Stimulated activated CD8-positive, alpha-beta memory T cell treated with anti-CD3 and anti-CD28 coated beads, Interleukin-7, amount 100 ng/mL, for 4 hours (primary cell): ENCODE data around the gene GREB1.

Source experiments
- DNase-seq, 2 donors: peaks; one replicate each; pipeline ENCODE4 v3.0.0-alpha.2; 2020; ENCODE audit warnings: low read depth in 2 of 2

Gene GREB1

GRCh38 chr2:11581124-11581796, 47.4 kb downstream of the GREB1 start:
- no peak for DNase-seq

GRCh38 chr2:11581797-11582611, 48.2 kb downstream of the GREB1 start:
- DNase-seq = no peak

DNA sequence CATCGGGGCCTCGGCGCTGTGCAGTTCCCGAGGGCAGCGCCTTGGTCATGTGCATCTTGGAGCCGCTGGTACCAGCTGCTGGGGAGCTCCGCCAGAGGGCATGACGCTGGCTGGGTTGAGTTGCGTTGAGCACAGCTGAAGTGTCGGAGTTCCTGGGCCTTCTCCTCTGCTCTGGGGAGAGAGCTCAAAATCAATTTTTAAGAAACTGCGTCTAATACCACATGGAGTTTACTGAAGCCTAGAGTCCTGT, 48.7 kb downstream of the GREB1 start:
- DNase-seq = no peak

- peak; percentile 14 to 18 for DNase-seq
Measured at GRCh38 chr2:11582862-11583752, 49.3 kb downstream of the GREB1 start.

DNA sequence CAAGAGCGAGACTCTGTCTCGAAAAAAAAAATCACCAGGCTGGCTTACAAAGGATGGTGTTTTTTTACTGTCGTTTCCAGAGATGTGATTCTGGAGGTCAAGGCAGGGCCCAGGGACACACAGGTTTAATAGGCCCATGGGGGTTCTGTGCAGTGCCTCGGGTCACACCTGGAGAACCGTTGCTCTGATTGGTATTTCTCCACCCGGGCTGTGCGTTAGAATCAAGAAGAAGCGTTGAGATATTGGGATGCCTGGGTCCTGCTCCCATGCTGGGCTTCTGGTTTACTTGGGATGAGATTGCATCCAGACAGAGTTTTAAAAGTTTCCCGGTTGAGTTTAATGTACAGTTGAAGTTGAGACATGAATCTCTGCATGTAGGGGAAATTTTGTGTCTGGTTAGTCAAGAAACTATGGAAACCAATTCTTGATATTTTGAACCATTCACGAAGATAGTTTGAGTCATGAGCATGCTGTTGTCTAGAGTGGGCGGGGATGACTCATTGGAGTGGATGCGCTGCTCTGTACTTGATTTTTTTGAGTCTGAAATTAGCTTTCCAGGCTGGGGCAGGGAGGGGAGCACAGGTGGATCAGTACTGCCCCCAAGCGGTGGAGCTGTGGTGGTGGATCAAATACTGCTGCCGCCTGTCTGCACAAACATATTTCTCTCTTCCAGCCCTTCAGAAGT, 50.1 kb downstream of the GREB1 start:
- peak; percentile 72 to 74 for DNase-seq

- no peak for DNase-seq
Measured at GRCh38 chr2:11584525-11585056, 50.7 kb downstream of the GREB1 start.

GRCh38 chr2:11585071-11585470, 51.2 kb downstream of the GREB1 start:
- DNase-seq = no peak

DNA sequence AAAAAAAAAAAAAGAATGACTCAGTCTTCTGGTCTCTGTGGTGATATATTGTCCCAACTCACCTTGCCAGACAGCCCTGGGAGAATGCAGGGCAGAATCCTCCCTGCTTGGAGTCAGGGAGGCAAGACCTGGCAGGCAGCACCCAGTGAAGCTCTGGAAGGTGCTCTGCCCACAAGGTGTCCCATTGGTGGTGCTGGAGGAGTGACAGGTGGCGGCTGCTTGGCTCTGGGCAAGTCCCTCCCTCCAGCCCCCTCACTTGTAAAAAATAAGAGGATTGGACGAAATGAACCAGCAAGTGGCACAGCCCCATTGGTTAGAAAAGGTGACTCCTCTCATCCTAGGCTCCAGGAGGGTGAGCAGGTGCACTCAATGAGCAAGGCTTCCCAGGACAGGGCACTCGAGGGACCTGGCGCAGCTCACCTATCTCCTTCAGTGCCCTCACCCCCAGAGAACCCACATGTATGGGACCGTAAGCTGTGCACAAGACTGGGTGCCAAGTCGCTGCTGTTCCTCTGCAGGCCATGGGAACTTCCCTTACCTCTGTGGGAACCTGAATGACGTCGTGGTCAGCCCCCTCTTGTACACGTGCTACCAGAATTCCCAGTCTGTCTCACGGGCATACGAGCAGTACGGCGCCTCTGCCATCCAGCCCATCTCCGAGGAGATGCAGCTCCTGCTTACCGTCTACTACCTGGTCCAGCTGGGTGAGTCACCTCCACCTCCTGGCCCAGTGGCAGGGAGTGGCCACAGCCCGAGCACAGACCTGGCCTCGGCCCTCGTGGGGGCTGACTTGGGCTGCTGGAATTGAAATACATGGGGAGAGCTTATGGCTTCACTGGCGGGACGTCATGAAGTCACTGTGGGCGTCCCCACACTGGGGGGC, 54.6 kb downstream of the GREB1 start:
- no peak for DNase-seq

- DNase-seq = no peak
Measured at GRCh38 chr2:11589316-11589940, 55.6 kb downstream of the GREB1 start.

DNA sequence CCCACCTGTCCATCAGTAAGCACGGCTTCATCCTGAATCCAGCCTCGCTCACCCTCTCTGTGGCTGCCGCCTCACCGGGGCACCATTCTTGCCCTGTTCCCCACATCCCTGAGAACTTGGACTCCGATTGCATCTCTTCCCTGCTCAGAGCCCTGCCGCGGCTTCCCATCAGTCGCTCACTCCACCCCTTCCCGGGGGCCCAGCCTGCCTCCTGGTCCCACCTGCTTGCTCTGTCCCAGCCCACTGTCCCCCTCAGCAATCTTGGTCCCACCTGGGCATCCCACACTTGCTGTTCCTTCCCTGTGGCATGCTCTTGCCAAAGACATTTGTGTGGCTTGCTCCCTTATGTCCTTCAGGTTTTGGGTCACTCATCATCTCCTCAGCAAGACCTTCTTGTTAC, 56.3 kb downstream of the GREB1 start:
- DNase-seq = no peak

GRCh38 chr2:11591091-11591490, 57.2 kb downstream of the GREB1 start:
- no peak for DNase-seq

GRCh38 chr2:11592671-11593574, 59.1 kb downstream of the GREB1 start:
- DNase-seq = no peak

GRCh38 chr2:11596801-11597200, 63.0 kb downstream of the GREB1 start:
- DNase-seq = no peak

DNA sequence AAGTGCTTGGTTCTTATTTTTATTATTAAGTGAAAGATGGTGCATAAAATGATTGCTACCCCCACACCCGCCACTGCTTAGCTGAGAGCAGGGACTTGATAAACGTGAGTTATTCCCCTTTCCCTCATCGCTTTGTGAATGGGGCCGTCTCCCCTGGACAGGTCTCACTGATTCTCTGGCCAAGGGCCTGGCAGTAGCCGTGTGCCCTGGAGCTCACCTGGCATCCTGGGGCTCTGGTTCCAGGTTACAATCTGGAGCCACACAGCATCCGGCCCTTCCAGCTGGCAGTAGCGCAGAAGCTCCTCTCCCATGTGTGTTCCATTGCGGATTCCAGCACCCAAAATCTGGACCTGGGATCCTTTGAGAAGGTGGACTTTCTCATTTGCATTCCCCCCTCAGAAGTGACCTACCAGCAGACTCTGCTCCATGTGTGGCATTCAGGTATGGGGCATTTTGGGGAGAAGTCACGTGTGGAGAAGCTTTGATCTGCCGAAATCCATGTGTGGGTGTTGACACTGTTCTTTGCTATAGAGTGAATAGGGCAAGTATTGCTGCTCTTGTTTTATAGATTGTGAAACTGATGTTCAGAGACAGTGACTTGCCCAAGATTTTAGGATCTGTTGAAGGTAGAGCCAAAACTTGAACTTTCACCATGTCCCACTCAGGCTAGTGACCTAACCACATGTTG, 63.8 kb downstream of the GREB1 start:
- no peak for DNase-seq

- no peak for DNase-seq
Measured at GRCh38 chr2:11598228-11598731, 64.4 kb downstream of the GREB1 start.

- DNase-seq = no peak
Measured at GRCh38 chr2:11602563-11603204, 68.8 kb downstream of the GREB1 start.

DNA sequence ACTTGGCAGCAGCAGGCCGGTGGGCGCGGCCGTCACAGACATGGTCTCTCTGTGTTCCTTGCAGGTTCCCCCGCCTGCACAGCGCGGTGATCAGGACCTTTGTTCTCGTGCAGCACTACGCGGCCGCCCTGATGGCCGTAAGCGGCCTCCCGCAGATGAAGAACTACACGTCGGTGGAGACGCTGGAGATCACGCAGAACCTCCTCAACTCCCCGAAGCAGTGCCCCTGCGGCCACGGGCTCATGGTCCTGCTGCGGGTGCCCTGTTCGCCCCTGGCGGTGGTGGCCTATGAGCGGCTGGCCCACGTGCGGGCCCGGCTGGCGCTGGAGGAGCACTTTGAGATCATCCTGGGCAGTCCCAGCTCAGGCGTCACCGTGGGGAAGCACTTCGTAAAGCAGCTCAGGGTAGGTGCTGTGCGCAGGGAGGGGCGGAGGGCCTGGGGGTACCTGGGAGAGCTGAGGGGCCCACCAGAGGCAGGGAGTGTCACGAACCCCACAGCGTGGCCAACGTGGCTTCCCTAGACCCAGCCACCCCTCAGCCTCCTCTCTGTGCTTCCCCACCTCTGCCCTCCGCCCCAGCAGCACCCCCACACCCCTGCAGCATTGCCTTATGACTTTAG, 76.9 kb downstream of the GREB1 start:
- no peak for DNase-seq
